Measurements from ENCODE around the gene JAM3. TPM values are rescaled to one million over a fixed set of nuclear protein-coding genes. Genes with fewer than 3 reads are reported as not detected.
"Not testable (repeated sequence)": the region's sequence is repeated elsewhere in the genome, so short reads cannot be mapped to it uniquely, and the experiment has no call there.

Gene JAM3
- total RNA-seq, 1 experiment from 2014 or later, result 45.4 TPM

- no TSS peak for BruUV-seq (replicated peaks)
- TF ChIP-seq SIN3A (IDR thresholded peaks at IDR 0.05; ENCODE audit: borderline replicate concordance, insufficient read depth, low read depth, low read length) (no peak), REST (IDR thresholded peaks at IDR 0.05; ENCODE audit: insufficient read depth in 1 of 2, low read depth in 2 of 2, low read length in 1 of 2) (no peak), TCF7L2 (IDR thresholded peaks at IDR 0.05; ENCODE audit: low read depth, low read length) (no peak), POLR2AphosphoS5 (IDR thresholded peaks at IDR 0.05; ENCODE audit: low read depth, low read length) (no peak), CTCF (IDR thresholded peaks at IDR 0.05) (no peak)
- intact Hi-C loops (cut with micrococcal nuclease; ENCODE audit: unreplicated experiment), result no loop called here
- in situ Hi-C loops (cut with HindIII; ENCODE audit: low pct_unique_long_range_greater_than_20kb, low sequenced_read_pairs), result no loop called here
- POLR2A ChIA-PET, result no interaction called here
- H3K27ac ChIP-seq (ENCODE audit: low read length), result no peak overlapping the region
- no peaks in the 10 kb centered on the region; the same call in 1 of the 2 replicates for H3K27me3 ChIP-seq (ENCODE audit: control insufficient read depth, insufficient read depth, low read length)
- no peaks in the 10 kb centered on the region for H3K36me3 ChIP-seq (ENCODE audit: control insufficient read depth, insufficient read depth, low read length)
- H3K4me3 ChIP-seq (ENCODE audit: low read depth in 2 of 2, low read length in 2 of 2), result no peak overlapping the region
- H3K9me3 ChIP-seq (ENCODE audit: control insufficient read depth, insufficient read depth, low read depth, low read length), result no peaks in the 10 kb centered on the region
- DNase-seq (ENCODE audit: low read depth, low spot score) (no peak), ATAC-seq (no peak)
- peaks cover 4% of the 10 kb centered on the region; the same call in 1 of the 2 replicates for H3K4me1 ChIP-seq (ENCODE audit: control insufficient read depth, insufficient read depth, low read length)
- CTCF ChIA-PET, result no interaction called here
Observed at GRCh38 chr11:134074766-134075165, 5.9 kb downstream of the JAM3 start.

GRCh38 chr11:134079317-134079716 lies 10.4 kb downstream of the JAM3 start:
- no peaks in the 10 kb centered on the region for H3K36me3 ChIP-seq (ENCODE audit: control insufficient read depth, insufficient read depth, low read length)
- TF ChIP-seq SIN3A (IDR thresholded peaks at IDR 0.05; ENCODE audit: borderline replicate concordance, insufficient read depth, low read depth, low read length) (no peak), TCF7L2 (IDR thresholded peaks at IDR 0.05; ENCODE audit: low read depth, low read length) (no peak), CTCF (IDR thresholded peaks at IDR 0.05) (no peak), POLR2AphosphoS5 (IDR thresholded peaks at IDR 0.05; ENCODE audit: low read depth, low read length) (no peak), REST (IDR thresholded peaks at IDR 0.05; ENCODE audit: insufficient read depth in 1 of 2, low read depth in 2 of 2, low read length in 1 of 2) (no peak)
- H3K9me3 ChIP-seq (ENCODE audit: control insufficient read depth, insufficient read depth, low read depth, low read length), result no peaks in the 10 kb centered on the region
- CTCF ChIA-PET, result no interaction called here
- H3K27ac ChIP-seq (ENCODE audit: low read length), result no peak overlapping the region
- DNase-seq (ENCODE audit: low read depth, low spot score), result no peak
- H3K27me3 ChIP-seq (ENCODE audit: control insufficient read depth, insufficient read depth, low read length), result no peaks in the 10 kb centered on the region
- POLR2A ChIA-PET, result no interaction called here
- H3K4me1 ChIP-seq (ENCODE audit: control insufficient read depth, insufficient read depth, low read length), result no peaks in the 10 kb centered on the region
- ATAC-seq, result no peak
- intact Hi-C loops (cut with micrococcal nuclease; ENCODE audit: unreplicated experiment), result no loop called here
- H3K4me3 ChIP-seq (ENCODE audit: low read depth in 2 of 2, low read length in 2 of 2), result no peak overlapping the region
- in situ Hi-C loops (cut with HindIII; ENCODE audit: low pct_unique_long_range_greater_than_20kb, low sequenced_read_pairs), result no loop called here
- no TSS peak for BruUV-seq (replicated peaks)

GRCh38 chr11:134081258-134081657 lies 12.4 kb downstream of the JAM3 start:
- CTCF ChIA-PET; DNase-seq (ENCODE audit: low read depth, low spot score); H3K4me3 ChIP-seq (ENCODE audit: low read depth in 2 of 2, low read length in 2 of 2); H3K36me3 ChIP-seq (ENCODE audit: control insufficient read depth, insufficient read depth, low read length); H3K4me1 ChIP-seq (ENCODE audit: control insufficient read depth, insufficient read depth, low read length); BruUV-seq (replicated peaks); POLR2A ChIA-PET; H3K27ac ChIP-seq (ENCODE audit: low read length); intact Hi-C loops (cut with micrococcal nuclease; ENCODE audit: unreplicated experiment); H3K27me3 ChIP-seq (ENCODE audit: control insufficient read depth, insufficient read depth, low read length); in situ Hi-C loops (cut with HindIII; ENCODE audit: low pct_unique_long_range_greater_than_20kb, low sequenced_read_pairs); H3K9me3 ChIP-seq (ENCODE audit: control insufficient read depth, insufficient read depth, low read depth, low read length); ATAC-seq: not testable (repeated sequence)
